ENCODE data around the gene VASH1. TPM values are rescaled to one million over a fixed set of nuclear protein-coding genes. Genes with fewer than 3 reads are reported as not detected.
A peak's percentile ranks its signal among the peaks of the same experiment; 100 is the strongest.

VASH1 gene
- total RNA-seq, 1 donor from 2014 or later, result 12.9 TPM

DNA sequence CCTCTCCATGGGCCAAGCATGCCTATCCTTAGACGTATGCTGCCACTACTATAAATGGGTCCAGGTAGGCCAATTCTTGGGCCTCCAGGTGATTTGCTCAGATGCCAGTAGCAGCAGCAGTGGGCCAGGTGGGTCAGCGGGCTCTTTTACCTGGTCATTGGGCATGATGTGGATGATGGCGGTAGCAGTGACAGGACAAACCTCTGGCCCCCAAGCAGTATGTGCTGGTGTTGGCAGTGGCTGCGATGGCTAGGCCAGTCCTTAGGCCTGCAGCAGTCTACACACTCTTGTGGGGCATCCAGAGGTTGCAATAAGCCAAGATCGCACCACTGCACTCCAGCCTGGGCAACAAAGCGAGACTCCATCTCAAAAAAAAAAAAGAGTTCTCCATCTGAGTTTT is 19.1 kb upstream of the VASH1 start:
- no peak for DNase-seq (ENCODE audit: low spot score)

- DNase-seq (ENCODE audit: low spot score), result no peak
Measured at GRCh38 chr14:76742966-76743365, 18.3 kb upstream of the VASH1 start.

- DNase-seq (ENCODE audit: low spot score), result no peak
Measured at GRCh38 chr14:76752744-76753143, 8.5 kb upstream of the VASH1 start.

DNA sequence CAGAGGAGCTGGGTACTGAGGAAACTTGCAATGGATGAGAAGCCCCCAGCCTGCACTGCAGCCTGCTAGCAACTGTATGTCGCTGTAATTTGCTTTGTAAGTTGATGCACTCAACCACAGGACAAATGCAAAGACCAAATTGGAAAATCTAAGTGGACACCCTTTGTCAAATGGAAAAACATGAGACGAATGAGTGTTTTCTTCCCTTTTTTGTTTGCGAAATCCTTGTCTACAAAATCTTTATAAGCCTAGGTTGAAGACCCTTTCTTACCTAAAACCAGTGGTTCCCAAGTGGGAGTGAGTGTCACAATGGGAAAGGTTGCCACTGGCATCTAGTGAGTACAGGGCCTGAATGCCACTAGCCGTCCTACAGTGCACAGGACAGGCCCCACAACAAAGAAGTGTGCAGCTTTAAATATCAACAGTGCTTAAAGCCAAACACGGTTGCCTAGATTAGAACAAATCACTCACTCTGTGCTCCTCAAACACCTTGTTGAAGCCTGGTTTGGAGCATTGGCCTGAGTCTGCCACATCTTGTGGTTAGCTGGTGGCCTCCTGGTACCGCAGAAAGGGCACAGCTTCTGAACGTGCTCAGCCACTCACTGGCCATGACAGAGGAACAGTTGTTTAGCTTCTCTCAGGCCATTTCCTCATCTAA is 7.6 kb upstream of the VASH1 start:
- DNase-seq (ENCODE audit: low spot score), result no peak

- no peak for DNase-seq (ENCODE audit: low spot score)
Measured at GRCh38 chr14:76754586-76754985, 6.7 kb upstream of the VASH1 start.

- no peak for DNase-seq (ENCODE audit: low spot score)
Measured at GRCh38 chr14:76755610-76756370, 5.5 kb upstream of the VASH1 start.

GRCh38 chr14:76756371-76756750 is 4.9 kb upstream of the VASH1 start:
- no peak for DNase-seq (ENCODE audit: low spot score)

DNA sequence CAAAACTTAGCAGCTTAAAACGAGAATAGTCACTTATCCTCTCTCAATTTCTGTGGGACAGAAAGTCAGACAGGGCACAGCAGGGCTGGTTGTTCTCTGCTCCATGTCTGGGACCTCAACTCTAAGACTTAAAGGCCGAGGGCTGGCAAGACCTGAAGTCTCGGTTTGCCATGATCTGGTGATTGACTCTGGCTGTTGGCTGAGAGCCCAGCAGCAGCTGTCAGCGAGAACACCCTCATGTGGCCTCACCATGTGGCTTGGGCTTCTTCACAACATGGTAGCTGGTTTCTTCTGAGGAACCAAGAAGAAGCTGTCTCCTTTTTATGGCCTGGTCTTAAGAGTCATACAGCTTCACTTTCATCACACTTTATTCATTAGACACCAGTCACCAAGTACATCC is 1.7 kb upstream of the VASH1 start:
- no peak for DNase-seq (ENCODE audit: low spot score)

GRCh38 chr14:76760331-76761135 is 735 bp upstream of the VASH1 start:
- peak; percentile 88 for DNase-seq (ENCODE audit: low spot score)

DNA sequence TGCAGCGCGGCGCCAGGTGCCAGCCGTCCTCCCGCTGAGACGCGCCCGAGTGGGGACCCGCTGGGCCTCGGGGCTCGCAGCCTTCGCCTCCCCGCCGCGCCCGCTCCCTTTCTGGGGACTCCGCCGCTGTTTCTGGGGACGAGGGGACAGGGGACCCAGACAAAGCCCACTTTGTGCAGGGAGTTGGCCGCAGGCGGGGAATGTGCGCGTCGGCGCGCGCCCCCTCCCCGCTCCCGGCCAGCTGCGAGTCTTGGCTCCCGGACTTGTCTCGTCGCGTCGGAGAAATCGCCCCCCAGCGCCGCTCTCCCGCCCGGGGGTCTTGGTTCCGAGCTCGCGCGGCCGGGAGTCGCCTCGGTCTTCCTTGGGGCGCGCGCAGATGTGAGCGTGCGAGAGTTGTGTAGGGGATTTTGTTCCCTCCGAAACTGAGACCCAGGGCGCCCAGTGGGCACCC is 717 bp downstream of the VASH1 start:
- peak; percentile 86 for DNase-seq (ENCODE audit: low spot score)

DNA sequence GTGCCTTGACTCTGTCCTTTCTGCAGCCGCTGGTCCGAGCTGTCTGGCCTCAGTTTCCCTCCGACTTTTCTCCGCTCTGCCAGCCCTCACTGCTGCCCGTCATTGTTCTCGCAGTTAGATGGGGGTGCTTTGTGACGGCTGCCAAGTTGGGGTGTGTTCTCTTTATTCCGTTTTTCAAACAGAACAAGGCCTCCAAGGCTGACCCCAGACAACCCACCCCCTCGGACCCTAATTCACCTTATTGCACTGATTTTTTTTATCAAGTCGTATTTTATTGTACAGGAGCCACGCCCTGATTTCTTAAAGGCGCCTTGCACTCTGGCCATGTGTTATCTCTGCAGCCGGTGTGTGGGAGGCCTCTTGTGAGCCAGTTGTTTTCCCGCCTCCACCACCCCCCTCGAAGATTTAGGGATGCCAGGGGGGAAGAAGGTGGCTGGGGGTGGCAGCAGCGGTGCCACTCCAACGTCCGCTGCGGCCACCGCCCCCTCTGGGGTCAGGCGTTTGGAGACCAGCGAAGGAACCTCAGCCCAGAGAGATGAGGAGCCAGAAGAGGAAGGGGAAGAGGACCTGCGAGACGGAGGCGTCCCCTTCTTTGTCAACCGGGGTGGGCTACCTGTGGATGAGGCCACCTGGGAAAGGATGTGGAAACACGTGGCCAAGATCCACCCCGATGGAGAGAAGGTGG is 1.3 kb downstream of the VASH1 start:
- DNase-seq (ENCODE audit: low spot score), result peak; percentile 81

- DNase-seq (ENCODE audit: low spot score), result peak; percentile 26
Measured at GRCh38 chr14:76763096-76764041, 2.1 kb downstream of the VASH1 start.

DNA sequence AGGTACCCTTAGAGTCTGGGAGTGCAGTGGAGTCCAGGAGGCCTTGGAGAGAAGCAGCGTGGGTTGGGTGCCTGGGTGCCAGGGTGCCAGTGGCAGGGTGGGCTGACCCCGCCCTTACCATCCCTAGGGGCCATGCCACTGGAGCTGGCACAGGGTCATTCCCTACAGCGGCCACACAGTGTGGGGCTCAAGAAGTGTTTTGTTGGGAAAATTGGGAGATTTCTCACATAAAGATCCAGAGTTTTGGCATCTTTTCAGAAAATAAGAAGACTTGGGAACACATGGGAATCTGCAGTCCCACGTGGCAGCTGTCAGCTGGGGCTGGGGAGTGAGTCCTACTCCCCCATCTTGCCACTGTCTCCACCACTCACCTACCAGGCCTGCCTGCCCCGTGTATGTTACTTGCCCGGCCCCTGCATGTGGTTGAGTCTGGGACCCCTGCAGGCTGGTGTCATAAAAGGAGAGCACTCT is 4.2 kb downstream of the VASH1 start:
- peak; percentile 84 for DNase-seq (ENCODE audit: low spot score)

- peak; percentile 88 for DNase-seq (ENCODE audit: low spot score)
Measured at GRCh38 chr14:76767681-76768656, 6.7 kb downstream of the VASH1 start.

DNA sequence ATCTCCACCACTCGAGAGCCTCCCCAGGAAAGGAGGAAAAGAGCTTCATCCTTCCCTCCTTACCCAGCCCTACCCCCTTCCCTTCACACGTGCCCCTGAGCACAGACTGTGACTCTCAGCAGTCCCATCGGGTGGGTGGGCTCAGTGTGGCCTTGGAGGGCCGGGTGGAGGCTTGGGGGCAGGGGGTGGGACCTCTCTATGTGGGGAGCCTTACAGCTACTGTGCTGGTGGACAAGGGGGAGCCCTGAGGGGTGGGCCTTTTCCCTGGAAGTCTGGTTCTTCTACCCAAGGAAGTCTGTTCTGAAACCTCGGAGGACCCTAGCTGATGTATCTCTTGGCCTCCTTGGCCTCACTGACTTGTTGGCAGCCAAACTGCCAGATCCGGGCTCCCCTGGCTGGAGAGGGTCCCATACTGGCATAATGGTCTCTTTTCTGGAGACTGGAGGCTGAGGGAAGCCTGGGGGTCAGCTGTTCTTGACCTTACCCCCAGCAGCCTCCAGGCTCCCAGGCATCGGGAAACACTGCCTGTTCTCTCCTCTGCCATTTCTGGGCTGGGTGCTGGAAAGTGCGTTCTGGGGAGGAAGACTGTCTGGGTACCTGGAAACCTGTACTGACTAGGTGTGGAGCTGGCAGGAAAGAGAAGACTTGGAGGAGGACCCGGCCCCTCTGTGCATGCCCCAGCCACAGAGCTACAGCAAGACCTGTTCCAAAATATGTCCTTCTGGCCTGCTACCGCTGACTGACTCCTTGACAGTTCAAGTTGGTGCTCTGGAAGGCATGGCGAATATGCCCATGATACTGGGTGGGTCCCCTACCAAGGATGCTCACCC is 7.6 kb downstream of the VASH1 start:
- peak; percentile 64 for DNase-seq (ENCODE audit: low spot score)

DNA sequence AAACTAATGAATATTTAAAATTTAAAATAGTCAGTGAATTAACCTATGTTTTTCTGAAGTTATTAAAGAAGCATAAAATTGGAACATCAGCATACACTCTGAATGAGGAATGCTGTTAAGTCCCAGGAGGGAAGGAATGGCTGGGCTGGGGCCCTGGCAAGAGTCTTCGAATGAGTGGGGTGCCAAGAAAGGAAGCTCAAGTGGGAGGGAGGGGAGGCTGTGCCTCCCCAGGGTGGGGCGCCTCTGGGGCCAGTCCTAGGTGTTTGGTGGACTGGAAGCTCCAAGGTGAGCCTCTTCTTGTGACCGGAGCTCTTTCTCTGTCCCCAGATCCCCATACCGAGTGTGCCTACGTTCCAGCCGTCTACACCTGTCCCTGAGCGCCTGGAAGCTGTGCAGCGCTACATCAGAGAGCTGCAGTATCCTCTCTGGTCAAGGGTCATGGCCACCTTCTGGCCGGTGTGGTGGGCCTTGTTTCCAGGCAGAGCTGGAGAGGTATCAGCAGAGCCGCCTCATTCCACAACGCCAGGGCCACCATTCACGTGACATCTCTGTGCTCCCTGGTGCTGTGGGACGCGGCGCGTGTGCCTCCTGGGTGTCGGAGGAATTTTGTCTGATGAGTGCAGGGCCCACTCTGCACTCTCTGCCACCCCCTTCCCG is 8.5 kb downstream of the VASH1 start:
- peak; percentile 55 for DNase-seq (ENCODE audit: low spot score)

Data from mesenteric fat pad (tissue), 1 donor.